ENCODE measurements around the gene FOXF2. TPM values are rescaled to one million over a fixed set of nuclear protein-coding genes. Genes with fewer than 3 reads are reported as not detected.
A peak's percentile ranks its signal among the peaks of the same experiment; 100 is the strongest.

The FOXF2 gene
- total RNA-seq, 2 experiments from 2014 or later, result not detected

DNA sequence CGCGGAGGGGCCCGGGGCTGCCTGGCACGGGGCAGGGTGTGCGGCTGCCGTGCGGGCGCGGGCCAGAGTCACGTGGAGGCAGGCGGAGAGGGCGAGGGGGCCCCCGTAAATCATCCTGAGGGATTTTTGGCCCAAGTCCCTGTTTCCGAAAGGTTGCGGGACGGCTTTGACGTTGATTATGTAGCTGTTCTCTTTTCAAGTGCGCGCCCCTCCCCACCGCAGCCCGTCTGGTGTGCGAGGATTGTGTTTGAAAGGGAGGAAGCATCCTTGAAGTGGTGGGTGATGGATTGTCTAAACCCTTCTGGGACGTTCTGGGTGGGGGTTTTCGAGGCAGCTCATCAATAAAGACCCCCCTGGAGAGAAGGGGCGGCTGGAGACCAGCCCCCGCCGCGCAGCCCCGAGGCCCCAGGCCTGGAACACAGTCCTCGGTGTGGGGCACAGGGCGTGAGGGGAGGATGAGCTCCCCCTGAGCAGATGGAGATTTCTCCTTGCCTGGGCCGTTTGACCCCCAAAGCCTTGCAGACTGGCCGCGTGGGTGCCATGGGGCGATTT, 7.0 kb upstream of the FOXF2 start:
- ATAC-seq (ENCODE audit: low read depth) (no peak), DNase-seq (no peak)
- Mint-ChIP-seq H3K36me3 (no peaks in the 10 kb centered on the region), H3K4me3 (no peak overlapping the region), H3K4me1 (peaks cover 22% of the 10 kb centered on the region), H3K27me3 (peaks cover 77% of the 10 kb centered on the region), H3K27ac (no peak overlapping the region), H3K9me3 (no peaks in the 10 kb centered on the region)
- POLR2A ChIA-PET, result no interaction called here

DNA sequence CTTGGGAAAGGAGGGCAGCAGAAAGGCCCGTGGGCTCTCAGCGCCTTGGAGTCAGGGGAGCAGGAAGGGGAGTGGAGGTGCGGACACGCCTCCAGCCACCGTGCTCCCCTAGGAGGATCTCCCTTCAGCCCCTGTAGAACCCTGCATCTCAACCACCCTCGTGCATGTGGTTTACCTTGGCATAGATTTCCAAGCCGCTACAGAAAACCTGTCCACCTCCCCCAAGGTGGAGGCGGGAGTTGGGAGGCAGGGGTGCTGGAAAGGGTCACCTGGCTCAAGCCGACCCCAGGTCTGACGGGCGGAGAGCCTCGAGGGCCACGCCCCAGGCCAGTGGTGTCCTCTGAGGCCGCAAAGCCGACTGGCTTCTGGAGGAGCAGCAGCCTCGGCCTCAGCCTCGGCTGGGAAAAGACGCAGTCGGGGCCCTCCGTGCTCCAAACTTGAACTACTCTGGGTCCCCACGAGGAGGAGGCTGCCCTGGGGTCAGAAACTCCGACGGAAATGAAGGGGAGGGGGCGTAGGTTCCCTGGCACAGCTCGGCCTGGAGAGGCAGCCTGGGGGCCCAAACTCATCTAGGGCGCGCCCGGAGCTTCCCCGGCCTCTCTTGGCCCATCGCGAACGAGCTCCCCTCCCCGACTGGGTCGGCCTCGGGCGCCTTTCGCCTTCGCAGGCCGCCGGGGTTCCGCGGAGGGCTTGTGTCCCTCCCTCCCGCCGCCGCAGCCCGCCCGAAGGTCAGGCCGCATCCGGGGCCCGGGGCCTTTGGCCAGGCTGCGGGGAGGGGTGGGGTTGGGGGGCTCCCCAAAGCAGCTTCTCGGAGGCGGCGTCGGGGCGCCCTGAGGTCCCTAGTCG, 6.3 kb upstream of the FOXF2 start:
- POLR2A ChIA-PET, result no interaction called here
- H3K36me3 Mint-ChIP-seq, result no peaks in the 10 kb centered on the region
- no peak overlapping the region for H3K27ac Mint-ChIP-seq
- no peak overlapping the region for H3K4me3 Mint-ChIP-seq
- no peaks in the 10 kb centered on the region for H3K9me3 Mint-ChIP-seq
- peaks cover 76% of the 10 kb centered on the region for H3K27me3 Mint-ChIP-seq
- DNase-seq (peak; percentile 42), ATAC-seq (ENCODE audit: low read depth) (no peak)
- H3K4me1 Mint-ChIP-seq, result peaks cover 20% of the 10 kb centered on the region

DNA sequence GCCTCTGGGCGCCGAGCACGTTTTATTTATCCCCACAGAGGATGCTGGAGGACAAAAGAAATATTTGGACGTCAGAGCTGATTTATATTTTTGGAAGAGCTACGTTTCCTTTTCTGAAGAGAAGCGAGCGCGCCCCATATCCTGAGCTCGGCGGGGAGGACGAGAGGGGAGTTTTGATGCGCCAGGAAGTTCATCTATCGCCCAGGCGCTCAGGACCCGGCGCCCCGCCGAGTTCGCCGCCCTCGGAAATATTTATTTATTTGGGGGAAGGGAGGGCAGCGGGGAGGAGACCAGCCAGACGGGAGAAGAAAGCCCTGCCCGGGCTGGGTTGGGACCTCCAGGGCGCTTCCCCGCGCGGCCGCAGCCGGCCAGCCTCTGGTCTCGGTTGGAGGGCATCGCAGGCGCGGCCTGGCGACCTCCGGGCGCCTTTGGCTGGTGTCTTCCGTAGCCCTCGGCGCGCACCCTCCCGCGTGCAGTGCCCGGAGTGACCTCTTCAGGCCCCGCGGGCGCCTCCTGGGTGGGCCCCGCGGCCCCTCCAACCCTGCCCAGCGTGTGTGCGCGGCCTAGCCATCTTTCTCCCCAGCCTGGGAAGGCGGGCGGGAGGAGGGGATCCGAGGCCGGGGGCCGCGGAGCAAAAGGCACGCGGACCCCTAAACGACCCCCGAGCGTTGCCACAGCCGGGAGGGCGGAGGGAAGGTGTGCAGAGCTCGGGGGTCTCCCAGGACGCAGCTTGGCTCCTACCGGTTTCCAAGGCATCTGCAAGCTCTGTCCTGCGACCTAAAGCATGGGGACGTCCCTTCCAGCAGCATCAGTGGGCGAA, 5.4 kb upstream of the FOXF2 start:
- peaks cover 81% of the 10 kb centered on the region for H3K27me3 Mint-ChIP-seq
- DNase-seq (no peak), ATAC-seq (ENCODE audit: low read depth) (no peak)
- no peaks in the 10 kb centered on the region for H3K36me3 Mint-ChIP-seq
- H3K9me3 Mint-ChIP-seq, result no peaks in the 10 kb centered on the region
- H3K4me1 Mint-ChIP-seq, result peaks cover 27% of the 10 kb centered on the region
- no peak overlapping the region for H3K27ac Mint-ChIP-seq
- H3K4me3 Mint-ChIP-seq, result no peak overlapping the region
- POLR2A ChIA-PET, result no interaction called here

DNA sequence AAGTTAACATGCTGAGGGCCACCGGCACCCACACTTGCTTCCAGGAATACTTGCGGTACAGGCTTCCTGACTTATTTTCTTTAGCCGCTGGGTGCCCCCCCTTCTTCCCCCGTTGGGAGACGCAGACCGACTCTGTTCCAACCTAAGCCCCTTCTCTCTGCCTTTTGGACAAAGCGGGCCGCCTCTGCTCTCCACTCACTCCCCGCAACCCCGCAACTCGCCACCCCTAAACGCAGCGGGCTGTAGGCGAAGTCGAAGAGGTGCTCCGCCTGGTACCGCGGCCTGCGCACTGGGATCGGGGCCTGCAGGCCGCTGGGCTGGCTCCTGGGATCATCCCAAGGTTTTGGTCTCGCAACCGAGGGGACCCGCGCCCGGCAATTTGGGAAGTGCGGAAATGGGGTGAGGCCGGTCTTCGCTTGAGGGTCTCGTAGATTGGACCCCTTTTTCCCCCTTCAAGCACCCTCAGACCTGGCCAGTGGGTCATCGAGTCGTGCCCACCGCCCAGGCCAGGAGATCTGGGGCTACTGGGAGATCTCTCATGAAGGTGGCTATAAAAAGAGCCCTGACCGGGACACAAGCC, 4.7 kb upstream of the FOXF2 start:
- ATAC-seq (ENCODE audit: low read depth) (no peak), DNase-seq (no peak)
- Mint-ChIP-seq H3K27me3 (peaks cover 78% of the 10 kb centered on the region), H3K4me1 (peaks cover 24% of the 10 kb centered on the region), H3K9me3 (no peaks in the 10 kb centered on the region), H3K4me3 (no peak overlapping the region), H3K36me3 (no peaks in the 10 kb centered on the region), H3K27ac (no peak overlapping the region)
- POLR2A ChIA-PET, result no interaction called here

DNA sequence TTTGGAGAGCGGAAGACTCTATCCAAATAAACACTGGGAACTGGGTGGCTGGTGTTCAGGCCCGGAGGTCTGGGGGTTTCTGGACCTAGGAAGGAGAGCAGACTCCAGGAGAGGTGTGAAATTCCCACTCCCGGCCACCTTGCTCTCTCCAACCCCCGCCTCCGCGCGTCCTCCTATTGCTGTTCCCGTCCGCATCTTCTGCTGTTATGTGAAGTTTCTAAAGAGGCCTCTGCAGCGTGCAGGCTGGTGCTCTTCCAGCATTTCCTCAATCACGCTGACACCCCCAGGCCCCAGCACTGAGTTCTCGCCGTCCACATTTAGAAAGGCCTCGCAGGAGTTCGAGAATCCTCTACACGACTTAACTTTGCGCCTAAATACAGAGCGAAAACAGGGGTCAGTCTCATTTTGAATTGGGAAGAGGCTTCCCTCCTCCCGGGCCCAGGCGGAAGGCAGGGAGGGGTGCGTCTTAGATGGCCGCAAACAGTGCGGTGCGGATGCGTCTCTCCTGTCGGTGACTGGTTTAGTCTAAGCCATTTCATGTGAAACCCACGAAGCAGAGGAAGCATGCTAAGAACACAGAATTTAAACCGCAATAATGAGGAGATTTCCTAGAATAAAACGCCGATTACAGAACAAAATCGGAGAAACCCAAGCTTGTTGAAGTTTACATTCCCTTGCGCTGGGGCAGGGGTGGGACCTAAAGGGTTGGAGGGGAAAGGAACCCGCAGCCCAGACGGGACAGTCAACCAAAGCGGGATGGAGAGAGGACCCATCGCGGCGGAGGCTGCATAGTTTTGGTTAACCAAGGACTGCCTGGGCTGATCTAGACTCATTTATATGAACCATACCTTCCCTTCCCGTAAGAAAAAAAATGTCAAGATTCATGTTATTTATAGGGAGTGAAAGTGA, 4.0 kb upstream of the FOXF2 start:
- H3K27me3 Mint-ChIP-seq, result peaks cover 74% of the 10 kb centered on the region
- H3K4me3 Mint-ChIP-seq, result peak overlapping the region; percentile 26
- POLR2A ChIA-PET, result no interaction called here
- H3K36me3 Mint-ChIP-seq, result no peaks in the 10 kb centered on the region
- DNase-seq (no peak), ATAC-seq (ENCODE audit: low read depth) (no peak)
- peaks cover 20% of the 10 kb centered on the region for H3K4me1 Mint-ChIP-seq
- H3K9me3 Mint-ChIP-seq, result no peaks in the 10 kb centered on the region
- H3K27ac Mint-ChIP-seq, result no peak overlapping the region

DNA sequence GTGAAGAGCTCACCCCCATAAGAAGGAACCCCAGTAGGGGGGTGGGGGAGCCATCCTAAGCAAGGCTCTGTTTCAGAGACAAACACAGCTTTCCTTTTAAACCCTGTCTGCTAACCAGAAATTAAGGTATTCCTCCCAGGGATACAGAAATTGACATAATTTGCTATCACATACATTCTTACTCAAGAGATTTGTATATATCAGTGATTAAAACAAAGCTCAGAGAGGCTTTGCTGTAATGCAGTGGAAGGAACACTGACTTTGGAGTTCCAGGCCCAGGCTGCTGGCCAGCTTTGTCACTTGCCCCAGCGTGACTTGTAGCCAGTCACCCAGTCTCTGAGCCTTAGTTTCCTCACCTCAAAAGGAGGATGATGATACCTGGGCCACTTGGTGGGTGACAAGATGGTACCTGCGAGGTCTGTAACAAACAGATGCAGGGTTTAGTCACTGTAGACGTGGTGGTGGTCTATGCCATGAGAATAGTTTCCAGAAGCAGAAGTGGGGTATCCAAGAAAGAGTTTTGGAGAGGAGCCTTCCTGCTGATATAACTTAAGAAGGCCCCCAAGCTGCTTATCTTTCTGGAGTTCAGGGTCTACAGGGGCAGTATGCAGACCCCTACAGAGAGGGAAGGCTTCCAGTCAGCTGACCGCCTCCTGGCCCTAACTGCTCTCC, 3.2 kb upstream of the FOXF2 start:
- no peaks in the 10 kb centered on the region for H3K9me3 Mint-ChIP-seq
- no peak overlapping the region for H3K4me3 Mint-ChIP-seq
- DNase-seq, result no peak
- no peak overlapping the region for H3K27ac Mint-ChIP-seq
- H3K4me1 Mint-ChIP-seq, result peaks cover 14% of the 10 kb centered on the region
- no peaks in the 10 kb centered on the region for H3K36me3 Mint-ChIP-seq
- peaks cover 70% of the 10 kb centered on the region for H3K27me3 Mint-ChIP-seq
- POLR2A ChIA-PET, result no interaction called here
- no peak for ATAC-seq (ENCODE audit: low read depth)

DNA sequence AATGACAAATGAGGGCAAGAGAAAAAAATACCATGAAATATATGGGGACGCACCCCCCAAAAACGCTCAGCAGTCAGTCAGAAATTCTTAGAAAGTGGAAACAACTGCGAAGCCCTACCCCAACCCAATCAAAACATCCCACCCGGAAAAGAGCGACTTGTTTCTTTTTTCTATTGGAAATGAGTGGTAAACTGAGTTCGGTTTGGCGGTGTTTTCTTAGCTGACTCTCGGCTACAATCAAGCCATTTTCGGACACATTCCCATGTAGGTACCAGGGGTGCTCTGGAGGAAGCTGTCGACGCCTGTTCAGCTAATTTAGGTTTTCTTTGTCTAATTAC, 1.9 kb upstream of the FOXF2 start:
- Mint-ChIP-seq H3K4me1 (peaks cover 14% of the 10 kb centered on the region), H3K27ac (no peak overlapping the region), H3K36me3 (no peaks in the 10 kb centered on the region), H3K9me3 (no peaks in the 10 kb centered on the region), H3K4me3 (no peak overlapping the region), H3K27me3 (peaks cover 79% of the 10 kb centered on the region)
- POLR2A ChIA-PET, result no interaction called here
- DNase-seq (no peak), ATAC-seq (ENCODE audit: low read depth) (no peak)

DNA sequence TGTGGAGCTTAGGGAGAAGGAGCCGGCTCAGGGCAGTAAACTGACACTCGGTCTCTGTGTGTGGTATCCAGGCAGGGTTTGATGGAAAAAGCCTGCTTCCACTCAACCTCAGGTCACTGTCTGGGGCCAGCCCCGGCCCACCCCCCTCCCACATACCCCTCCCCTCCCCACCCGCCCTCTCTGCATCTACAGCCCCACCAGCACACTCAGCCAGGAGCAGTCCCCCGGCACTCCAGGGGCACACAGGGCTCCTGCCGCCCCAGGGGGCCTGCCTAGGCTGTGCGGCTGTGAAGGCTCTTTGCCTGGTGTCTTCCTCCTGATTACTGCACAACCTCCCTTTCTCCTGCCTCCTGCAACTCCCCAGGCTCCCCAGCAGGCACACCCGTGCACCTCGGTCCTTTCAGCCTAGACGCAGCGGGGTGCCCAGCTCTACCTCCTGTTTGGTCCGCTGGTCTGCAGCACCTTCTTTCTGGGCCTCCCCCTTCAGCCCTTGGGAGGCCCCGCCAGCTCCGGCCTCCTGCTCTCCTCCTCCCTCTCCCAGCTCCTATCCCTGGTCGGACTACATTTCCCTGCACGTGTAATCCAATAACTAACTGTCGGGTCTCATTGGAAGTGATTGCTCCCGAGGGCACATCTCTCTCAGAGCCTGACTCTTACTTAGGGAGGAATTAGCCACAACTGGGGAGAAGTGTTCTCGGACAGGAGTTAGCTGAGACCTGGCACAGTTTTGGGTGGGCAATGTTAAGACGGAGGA, 1.3 kb upstream of the FOXF2 start:
- H3K4me1 Mint-ChIP-seq, result peaks cover 14% of the 10 kb centered on the region

DNA sequence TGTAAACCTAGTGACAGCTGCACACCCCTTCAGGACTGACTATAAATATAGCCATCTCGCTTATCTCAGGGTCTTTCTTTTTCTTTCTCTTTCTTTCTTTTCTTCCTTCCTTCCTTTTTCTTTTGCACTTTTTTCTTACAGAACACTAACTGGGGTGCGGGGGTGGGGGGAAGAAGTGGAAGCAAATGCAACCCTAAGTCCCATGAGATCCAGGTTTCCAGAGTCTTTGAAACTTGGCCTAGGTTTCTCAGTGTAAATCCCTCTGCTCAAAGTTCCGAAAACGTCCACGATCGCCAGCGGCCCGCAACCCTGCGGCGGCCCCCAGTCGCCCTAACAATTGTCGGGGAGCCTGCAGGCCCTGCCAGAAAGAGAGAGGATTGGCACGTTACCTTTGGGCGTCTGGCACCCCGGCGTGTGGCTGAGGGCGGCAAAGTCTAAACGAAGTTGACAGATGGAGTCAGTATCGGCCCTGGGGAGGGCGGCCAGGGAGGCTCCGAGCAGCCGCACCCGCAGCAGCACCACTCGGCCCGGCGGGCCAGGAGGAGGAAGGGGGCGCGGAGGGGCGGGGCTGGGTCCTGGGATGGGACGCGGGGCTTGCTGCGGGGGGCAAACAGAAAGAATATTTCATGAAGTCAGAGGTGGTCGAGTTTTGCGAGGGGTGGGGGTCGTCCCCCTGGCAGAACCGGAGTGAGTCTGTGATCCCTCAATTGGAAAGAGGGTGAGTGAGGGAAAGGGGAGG, 577 bp upstream of the FOXF2 start:
- Mint-ChIP-seq H3K27ac (peak overlapping the region; percentile 28), H3K4me3 (peak overlapping the region; percentile 68), H3K4me1 (peaks cover 14% of the 10 kb centered on the region), H3K36me3 (no peaks in the 10 kb centered on the region), H3K27me3 (peaks cover 74% of the 10 kb centered on the region), H3K9me3 (no peaks in the 10 kb centered on the region)
- DNase-seq (no peak), ATAC-seq (ENCODE audit: low read depth) (no peak)
- POLR2A ChIA-PET, result no interaction called here

More for the DNA sequence above, 1.3 kb upstream of the FOXF2 start:
- POLR2A ChIA-PET, result no interaction called here
- no peaks in the 10 kb centered on the region for H3K9me3 Mint-ChIP-seq
- DNase-seq (no peak), ATAC-seq (ENCODE audit: low read depth) (no peak)
- no peaks in the 10 kb centered on the region for H3K36me3 Mint-ChIP-seq
- no peak overlapping the region for H3K27ac Mint-ChIP-seq
- H3K27me3 Mint-ChIP-seq, result peaks cover 75% of the 10 kb centered on the region
- no peak overlapping the region for H3K4me3 Mint-ChIP-seq

DNA sequence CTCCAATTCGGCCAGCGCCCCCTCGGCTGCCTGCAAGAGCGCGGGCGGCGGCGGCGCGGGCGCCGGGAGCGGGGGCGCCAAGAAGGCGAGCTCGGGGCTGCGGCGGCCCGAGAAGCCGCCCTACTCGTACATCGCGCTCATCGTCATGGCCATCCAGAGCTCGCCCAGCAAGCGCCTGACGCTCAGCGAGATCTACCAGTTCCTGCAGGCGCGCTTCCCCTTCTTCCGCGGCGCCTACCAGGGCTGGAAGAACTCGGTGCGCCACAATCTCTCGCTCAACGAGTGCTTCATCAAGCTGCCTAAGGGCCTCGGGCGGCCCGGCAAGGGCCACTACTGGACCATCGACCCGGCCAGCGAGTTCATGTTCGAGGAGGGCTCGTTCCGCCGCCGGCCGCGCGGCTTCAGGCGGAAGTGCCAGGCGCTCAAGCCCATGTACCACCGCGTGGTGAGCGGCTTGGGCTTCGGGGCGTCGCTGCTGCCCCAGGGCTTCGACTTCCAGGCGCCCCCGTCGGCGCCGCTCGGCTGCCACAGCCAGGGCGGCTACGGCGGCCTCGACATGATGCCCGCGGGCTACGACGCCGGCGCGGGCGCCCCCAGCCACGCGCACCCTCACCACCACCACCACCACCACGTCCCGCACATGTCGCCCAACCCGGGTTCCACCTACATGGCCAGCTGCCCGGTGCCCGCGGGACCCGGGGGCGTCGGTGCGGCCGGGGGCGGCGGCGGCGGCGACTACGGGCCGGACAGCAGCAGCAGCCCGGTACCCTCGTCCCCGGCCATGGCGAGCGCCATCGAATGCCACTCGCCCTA, 963 bp downstream of the FOXF2 start:
- no peaks in the 10 kb centered on the region for H3K36me3 Mint-ChIP-seq
- H3K27ac Mint-ChIP-seq, result no peak overlapping the region
- H3K4me1 Mint-ChIP-seq, result peaks cover 12% of the 10 kb centered on the region
- peaks cover 79% of the 10 kb centered on the region for H3K27me3 Mint-ChIP-seq
- ATAC-seq (ENCODE audit: low read depth), result no peak
- peak; percentile 51 for DNase-seq
- H3K4me3 Mint-ChIP-seq, result peak overlapping the region; percentile 69
- POLR2A ChIA-PET, result no interaction called here
- no peaks in the 10 kb centered on the region for H3K9me3 Mint-ChIP-seq
